Spleen (tissue), 11 donors: ENCODE results near the gene ARL10. TPM values are rescaled to one million over a fixed set of nuclear protein-coding genes. Genes with fewer than 3 reads are reported as not detected.

Source experiments
- DNase-seq: peaks from one replicate; pipeline ENCODE4 v3.0.0-alpha.2; 2020
- H3K27ac ChIP-seq, 8 donors: fragments of 200-600 bp; sonication (generic) in 7 of 8; 1 replicate in 4 of 8; 2 replicates in 4 of 8; pipeline versions ENCODE4 v1.5.0 to v1.8.0; 2016 to 2021; ENCODE audit warnings: inconsistent platforms in 4 of 8, mild to moderate bottlenecking in 4 of 8, moderate library complexity in 1 of 8
- H3K27me3 ChIP-seq, 7 donors: fragments of 200-600 bp; sonication (generic) in 6 of 7; replicated peaks in 1 of 7; 1 replicate in 4 of 7; 2 replicates in 3 of 7; pipeline versions ENCODE4 v1.5.0 to v1.8.0; 2016 to 2021; ENCODE audit warnings: inconsistent platforms in 3 of 7, mild to moderate bottlenecking in 1 of 7
- H3K36me3 ChIP-seq, 6 donors: fragments of 200-600 bp; sonication (generic) in 5 of 6; 1 replicate in 4 of 6; 2 replicates in 2 of 6; pipeline versions ENCODE4 v1.5.0 to v1.8.0; 2016 to 2021; ENCODE audit warnings: inconsistent platforms in 2 of 6
- H3K4me1 ChIP-seq, 6 donors: fragments of 200-600 bp; sonication (generic) in 5 of 6; 1 replicate in 3 of 6; 2 replicates in 3 of 6; pipeline versions ENCODE4 v1.5.0 to v1.8.0; 2016 to 2021; ENCODE audit warnings: inconsistent platforms in 3 of 6
- H3K4me3 ChIP-seq, 8 donors: fragments of 200-600 bp; sonication (generic) in 7 of 8; 1 replicate in 4 of 8; 2 replicates in 4 of 8; pipeline versions ENCODE4 v1.5.0 to v1.8.0; 2016 to 2021; ENCODE audit warnings: inconsistent platforms in 4 of 8, mild to moderate bottlenecking in 4 of 8, moderate library complexity in 2 of 8
- H3K9me3 ChIP-seq, 8 donors: fragments of 200-600 bp; sonication (generic) in 7 of 8; 1 replicate in 4 of 8; 2 replicates in 4 of 8; pipeline versions ENCODE4 v1.5.0 to v1.8.0; 2016 to 2021; ENCODE audit warnings: inconsistent platforms in 4 of 8
- CTCF ChIP-seq, 11 experiments: fragments of 200-600 bp in 7 of 11; fragments of 450-650 bp in 4 of 11; sonication (generic) in 4 of 11; IDR thresholded peaks in 8 of 11; conservative IDR thresholded peaks in 3 of 11; 1 replicate in 7 of 11; 2 replicates in 4 of 11; pipeline versions ENCODE4 v1.4.0 to v1.8.0; 2016 to 2021; ENCODE audit warnings: antibody characterized with exemption in 11 of 11, inconsistent platforms in 4 of 11, mild to moderate bottlenecking in 1 of 11
- POLR2A ChIP-seq, 3 donors: fragments of 450-650 bp; IDR thresholded peaks; one replicate each; pipeline ENCODE4 v1.5.1; 2017; ENCODE audit warnings: antibody characterized with exemption in 3 of 3, mild to moderate bottlenecking in 1 of 3
- POLR2AphosphoS5 ChIP-seq, 3 donors: sonication (generic); formaldehyde crosslinking; IDR thresholded peaks; one replicate each; pipeline ENCODE4 v1.5.1; 2017; ENCODE audit warnings: antibody characterized with exemption in 3 of 3
- WGBS, 5 donors: extraction: QIAGEN DNeasy Blood & Tissue Kit in 3 of 5; methylation state at CpG; one replicate each; pipeline versions ENCODE4 v1.1.5 to v1.1.7; 2013 to 2018; 5-methylcytosine and 5-hydroxymethylcytosine counted together
- intact Hi-C: fragments of 100-400 bp; cut with DNase I; formaldehyde crosslinking; loops from one replicate; pipeline ENCODE4 v1.15.0; 2023; ENCODE audit warnings: low total_unique reads
- polyA plus RNA-seq, 3 donors: library from polyadenylated mRNA; stranded (reverse); fragments of 200-250 nt; gene quantifications; one replicate each; pipeline ENCODE4 v1.2.1, GENCODE V29; 2013
- total RNA-seq, 7 donors: library from RNA; depleted of rRNA in 3 of 7; stranded (reverse); fragments of >200 nt in 3 of 7; fragmentation: NEBNext Ultra II Directional in 4 of 7; extraction: Animal tissue kit (Norgen Biotek cat#: 25700) in 4 of 7; gene quantifications; one replicate each; pipeline versions ENCODE4 v1.1.0 to v1.2.1, GENCODE V29; 2016 to 2021
- donor health status: healthy with polysubstance abuse.
- donor health status: DM: no; HTN: no; CAD: no; lungs with moderate emphysema.
- donor health status: DM: no; HTN: no; CAD: no.
- donor health status: Bipolar disorder and iron deficiency.
- donor health status: healthy.
- donor health status: DM: no; HTN: no; CAD: no.
- donor health status: DM: yes; HTN: yes; CAD: no.

ARL10 gene
- total and polyA plus RNA-seq, 10 donors = 1.6 to 17.8 (median 6.8) TPM

GRCh38 chr5:176356179-176356566 is 9.1 kb upstream of the ARL10 start:
- peaks cover 0 to 86% (median 53%) of the 10 kb centered on the region in 6 donors for H3K36me3 ChIP-seq
- 91 to 96% (median 92%) methylated on average over 3 of the region's 3 CpGs for WGBS, 5 donors
- peaks cover 14 to 56% (median 27%) of the 10 kb centered on the region in 6 donors for H3K4me1 ChIP-seq
- no peak overlapping the region for H3K27ac ChIP-seq
- TF ChIP-seq CTCF (IDR thresholded peaks at IDR 0.05 in 8 of 11, conservative IDR thresholded peaks at IDR 0.05 in 3 of 11) (no peak), POLR2A (IDR thresholded peaks at IDR 0.05) (no peak), POLR2AphosphoS5 (IDR thresholded peaks at IDR 0.05) (no peak)
- H3K9me3 ChIP-seq = no peaks in the 10 kb centered on the region
- no peak overlapping the region for H3K4me3 ChIP-seq
- H3K27me3 ChIP-seq = no peaks in the 10 kb centered on the region
- intact Hi-C loops = no loop called here
- no peak for DNase-seq

GRCh38 chr5:176359658-176360057 is 5.6 kb upstream of the ARL10 start:
- WGBS, 5 donors = 60 to 85% (median 74%) methylated on average over 4 of the region's 4 CpGs
- no peak for DNase-seq
- intact Hi-C loops = no loop called here
- Histone ChIP-seq H3K4me3 (peak overlapping the region in 2 of 8 donors; percentile 80 to 83), H3K36me3 (peaks cover 0 to 51% (median 21%) of the 10 kb centered on the region in 6 donors), H3K4me1 (peaks cover 19 to 76% (median 38%) of the 10 kb centered on the region in 6 donors), H3K27ac (no peak overlapping the region), H3K27me3 (no peaks in the 10 kb centered on the region), H3K9me3 (no peaks in the 10 kb centered on the region)
- TF ChIP-seq CTCF (IDR thresholded peaks at IDR 0.05 in 8 of 11, conservative IDR thresholded peaks at IDR 0.05 in 3 of 11) (no peak), POLR2A (IDR thresholded peaks at IDR 0.05) (no peak), POLR2AphosphoS5 (IDR thresholded peaks at IDR 0.05) (no peak)

GRCh38 chr5:176360894-176361436 is 4.3 kb upstream of the ARL10 start:
- intact Hi-C loops = no loop called here
- Histone ChIP-seq H3K36me3 (peaks cover 0 to 38% (median 12%) of the 10 kb centered on the region in 6 donors), H3K4me3 (peak overlapping the region; percentile 63 to 93 (median 82)), H3K4me1 (peaks cover 22 to 81% (median 45%) of the 10 kb centered on the region in 6 donors), H3K27me3 (peaks cover 0 to 13% (median 0%) of the 10 kb centered on the region in 7 donors), H3K9me3 (no peaks in the 10 kb centered on the region), H3K27ac (peak overlapping the region; percentile 69 to 91 (median 84))
- no peak for DNase-seq
- TF ChIP-seq POLR2A (IDR thresholded peaks at IDR 0.05) (no peak), POLR2AphosphoS5 (IDR thresholded peaks at IDR 0.05) (no peak), CTCF (IDR thresholded peaks at IDR 0.05 in 8 of 11, conservative IDR thresholded peaks at IDR 0.05 in 3 of 11) (no peak)
- 2 to 3% (median 2%) methylated on average over 16 to 27 of the region's 27 CpGs for WGBS, 5 donors

- Histone ChIP-seq H3K4me1 (peaks cover 25 to 81% (median 50%) of the 10 kb centered on the region in 6 donors), H3K27me3 (peaks cover 0 to 18% (median 0%) of the 10 kb centered on the region in 7 donors), H3K4me3 (peak within 1 kb of the TSS; percentile 63 to 93 (median 82)), H3K9me3 (no peaks in the 10 kb centered on the region), H3K36me3 (peaks cover 0 to 31% (median 9%) of the 10 kb centered on the region in 6 donors), H3K27ac (peak within 1 kb of the TSS; percentile 69 to 91 (median 84))
- DNase-seq = peak; percentile 99
- 1 to 2% (median 1%) methylated on average over 26 to 56 of the region's 56 CpGs for WGBS, 5 donors
- intact Hi-C loops = no loop called here
- TF ChIP-seq POLR2AphosphoS5 (IDR thresholded peaks at IDR 0.05) (peak; percentile 97 to 99 (median 99)), POLR2A (IDR thresholded peaks at IDR 0.05) (peak; percentile 66 to 95 (median 79)), CTCF (IDR thresholded peaks at IDR 0.05 in 8 of 11, conservative IDR thresholded peaks at IDR 0.05 in 3 of 11) (peak in 9 of 11 experiments; percentile 4 to 58 (median 36))
These were observed 3.7 kb upstream of the ARL10 start, which contains the start of gene KIAA1191 for GRCh38 chr5:176361437-176362232. Gene KIAA1191 (minus strand): TSS chr5:176361764. CDS start chr5:176359508, 2,256 bp downstream.
